HEK293 (cell line): ENCODE data around the gene SPECC1.

ENCODE experiments used
- CTCF ChIP-seq: fragments of 450-650 bp; formaldehyde crosslinking; IDR thresholded peaks from 2 replicates; pipeline ENCODE4 v1.5.1; 2016; ENCODE audit warnings: missing biosample characterization, missing genetic modification characterization
- ZNF513 ChIP-seq: fragments of 450-650 bp; IDR thresholded peaks from 2 replicates; pipeline ENCODE4 v1.5.1; 2018; ENCODE audit warnings: missing biosample characterization, missing genetic modification characterization
- ZNF670 ChIP-seq: fragments of 450-650 bp; formaldehyde crosslinking; IDR thresholded peaks from 2 replicates; pipeline ENCODE4 v1.5.1; 2016; ENCODE audit warnings: missing biosample characterization, missing genetic modification characterization, low read depth

- no peak for TF ChIP-seq ZNF513 (tag by site-specific recombination)
- no peak for TF ChIP-seq CTCF (tag by site-specific recombination)
- TF ChIP-seq ZNF670 (tag by site-specific recombination), result no peak
Measured at GRCh38 chr17:20281860-20282259, 272.7 kb downstream of the SPECC1 start.
